Stimulated activated effector memory CD8-positive, alpha-beta T cell treated with anti-CD3 and anti-CD28 coated beads, Interleukin-12 subunit alpha, Interleukin-12 subunit beta, amount 100 ng/mL, for 72 hours (primary cell): ENCODE measurements around the gene SLC16A3.
"Not testable (repeated sequence)": the region's sequence is repeated elsewhere in the genome, so short reads cannot be mapped to it uniquely, and the experiment has no call there.

ENCODE experiments used
- ATAC-seq: fragments of 150-1000 bp; cut with Tn5 transposase; 2 replicates; pipeline ENCODE4 v1.10.0; 2021
- DNase-seq, 2 donors: peaks; one replicate each; pipeline ENCODE4 v3.0.0; 2021 to 2022; ENCODE audit warnings: low spot score in 2 of 2
- H3K27ac Mint-ChIP-seq: one replicate; pipeline ENCODE4 v1.8.0; 2022; ENCODE audit warnings: mild to moderate bottlenecking, mixed read lengths
- H3K36me3 Mint-ChIP-seq: one replicate; pipeline ENCODE4 v1.8.0; 2022; ENCODE audit warnings: mild to moderate bottlenecking, mixed read lengths
- H3K4me1 Mint-ChIP-seq: one replicate; pipeline ENCODE4 v1.8.0; 2022; ENCODE audit warnings: mixed read lengths
- H3K4me3 Mint-ChIP-seq: one replicate; pipeline ENCODE4 v1.8.0; 2022; ENCODE audit warnings: mild to moderate bottlenecking, mixed read lengths
- H3K9me3 Mint-ChIP-seq: one replicate; pipeline ENCODE4 v1.8.0; 2022; ENCODE audit warnings: mixed read lengths

Gene SLC16A3

GRCh38 chr17:82199496-82199895 is 29.3 kb upstream of the SLC16A3 start:
- peaks cover 43% of the 10 kb centered on the region for H3K36me3 Mint-ChIP-seq
- no peaks in the 10 kb centered on the region for H3K9me3 Mint-ChIP-seq
- peaks cover 22% of the 10 kb centered on the region for H3K4me1 Mint-ChIP-seq
- H3K27ac Mint-ChIP-seq: peak overlapping the region; percentile 82
- DNase-seq (no peak), ATAC-seq (no peak)
- no peak overlapping the region for H3K4me3 Mint-ChIP-seq

DNA sequence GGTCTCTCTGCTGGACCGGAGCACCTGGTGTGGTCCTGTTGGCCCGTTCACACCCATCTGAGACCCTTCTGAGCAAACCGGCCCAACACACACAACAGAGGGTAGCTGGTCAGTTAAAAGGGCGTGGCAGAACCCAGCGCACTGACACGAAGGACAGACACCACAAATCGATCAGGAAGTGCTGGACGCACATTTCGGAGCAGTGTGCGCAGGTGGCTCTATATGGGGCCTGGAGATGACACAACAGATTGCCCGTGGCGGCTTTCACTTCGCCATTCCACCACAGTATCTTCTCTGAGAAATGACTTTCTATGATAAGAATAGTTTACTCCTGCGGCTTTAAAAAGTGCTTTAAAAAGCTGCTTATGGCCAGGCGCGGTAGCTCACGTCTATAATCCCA is 28.7 kb upstream of the SLC16A3 start:
- no peak for DNase-seq
- Mint-ChIP-seq H3K4me1 (peaks cover 27% of the 10 kb centered on the region), H3K9me3 (no peaks in the 10 kb centered on the region), H3K4me3 (peak overlapping the region; percentile 11), H3K36me3 (peaks cover 37% of the 10 kb centered on the region), H3K27ac (peak overlapping the region; percentile 82)
- no peak for ATAC-seq

DNA sequence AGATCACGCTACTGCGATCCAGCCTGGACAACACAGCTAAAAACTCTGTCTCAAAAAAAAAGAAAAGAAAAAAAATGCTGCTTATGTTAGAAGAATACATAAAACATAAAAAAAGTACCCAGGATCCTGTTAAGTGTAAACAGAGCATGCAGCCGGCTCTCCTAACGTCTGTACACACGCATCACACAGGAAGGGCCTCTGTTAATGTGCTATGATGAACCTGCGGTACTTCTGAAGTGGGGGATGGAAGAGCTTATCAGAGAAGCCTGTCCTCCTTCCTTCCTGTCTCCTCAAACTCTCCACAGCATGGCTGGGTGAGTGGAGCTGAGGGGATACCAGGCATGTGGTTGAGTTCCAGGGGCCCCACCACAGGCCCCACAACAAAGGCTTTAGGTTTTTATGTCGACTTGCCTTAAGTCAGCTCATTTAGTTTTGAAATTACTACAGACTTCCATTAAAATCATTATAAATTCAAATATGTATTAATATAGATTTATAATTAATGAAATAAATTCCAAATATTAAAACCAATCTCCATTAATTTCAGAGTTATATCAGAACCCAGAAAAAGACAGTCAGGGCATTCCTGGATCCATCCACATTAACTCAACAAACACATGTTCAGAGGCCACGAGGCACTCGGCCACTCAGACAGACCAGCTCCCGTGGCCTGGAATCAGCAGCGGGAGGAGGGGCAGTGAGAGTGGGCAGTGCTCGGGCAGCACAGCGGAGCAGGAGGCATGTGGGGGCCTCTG is 27.9 kb upstream of the SLC16A3 start:
- Mint-ChIP-seq H3K4me3 (peak overlapping the region; percentile 11), H3K27ac (peak overlapping the region; percentile 82), H3K4me1 (peaks cover 35% of the 10 kb centered on the region), H3K9me3 (no peaks in the 10 kb centered on the region), H3K36me3 (peaks cover 30% of the 10 kb centered on the region)
- ATAC-seq (peak; percentile 82), DNase-seq (no peak)

GRCh38 chr17:82201498-82201910 is 27.3 kb upstream of the SLC16A3 start:
- DNase-seq (no peak), ATAC-seq (no peak)
- Mint-ChIP-seq H3K4me1 (peaks cover 41% of the 10 kb centered on the region), H3K36me3 (peaks cover 27% of the 10 kb centered on the region), H3K4me3 (peak overlapping the region; percentile 17), H3K27ac (no peak overlapping the region), H3K9me3 (no peaks in the 10 kb centered on the region)

- Mint-ChIP-seq H3K27ac (no peak overlapping the region), H3K4me1 (peaks cover 46% of the 10 kb centered on the region), H3K4me3 (no peak overlapping the region), H3K9me3 (no peaks in the 10 kb centered on the region), H3K36me3 (peaks cover 12% of the 10 kb centered on the region)
- ATAC-seq: no peak
- no peak for DNase-seq
Measured at GRCh38 chr17:82202981-82203380, 25.9 kb upstream of the SLC16A3 start.

- H3K4me1 Mint-ChIP-seq: peaks cover 44% of the 10 kb centered on the region
- no peak overlapping the region for H3K4me3 Mint-ChIP-seq
- H3K36me3 Mint-ChIP-seq: peaks cover 3% of the 10 kb centered on the region
- ATAC-seq (no peak), DNase-seq (no peak)
- H3K27ac Mint-ChIP-seq: no peak overlapping the region
- H3K9me3 Mint-ChIP-seq: no peaks in the 10 kb centered on the region
Measured at GRCh38 chr17:82203920-82204319, 24.9 kb upstream of the SLC16A3 start.

GRCh38 chr17:82204831-82205719 is 23.8 kb upstream of the SLC16A3 start:
- H3K36me3 Mint-ChIP-seq: no peaks in the 10 kb centered on the region
- H3K9me3 Mint-ChIP-seq: no peaks in the 10 kb centered on the region
- peak overlapping the region; percentile 85 for H3K27ac Mint-ChIP-seq
- peak; percentile 86 for ATAC-seq
- no peak for DNase-seq
- H3K4me1 Mint-ChIP-seq: peaks cover 45% of the 10 kb centered on the region
- peak overlapping the region; percentile 59 for H3K4me3 Mint-ChIP-seq

DNA sequence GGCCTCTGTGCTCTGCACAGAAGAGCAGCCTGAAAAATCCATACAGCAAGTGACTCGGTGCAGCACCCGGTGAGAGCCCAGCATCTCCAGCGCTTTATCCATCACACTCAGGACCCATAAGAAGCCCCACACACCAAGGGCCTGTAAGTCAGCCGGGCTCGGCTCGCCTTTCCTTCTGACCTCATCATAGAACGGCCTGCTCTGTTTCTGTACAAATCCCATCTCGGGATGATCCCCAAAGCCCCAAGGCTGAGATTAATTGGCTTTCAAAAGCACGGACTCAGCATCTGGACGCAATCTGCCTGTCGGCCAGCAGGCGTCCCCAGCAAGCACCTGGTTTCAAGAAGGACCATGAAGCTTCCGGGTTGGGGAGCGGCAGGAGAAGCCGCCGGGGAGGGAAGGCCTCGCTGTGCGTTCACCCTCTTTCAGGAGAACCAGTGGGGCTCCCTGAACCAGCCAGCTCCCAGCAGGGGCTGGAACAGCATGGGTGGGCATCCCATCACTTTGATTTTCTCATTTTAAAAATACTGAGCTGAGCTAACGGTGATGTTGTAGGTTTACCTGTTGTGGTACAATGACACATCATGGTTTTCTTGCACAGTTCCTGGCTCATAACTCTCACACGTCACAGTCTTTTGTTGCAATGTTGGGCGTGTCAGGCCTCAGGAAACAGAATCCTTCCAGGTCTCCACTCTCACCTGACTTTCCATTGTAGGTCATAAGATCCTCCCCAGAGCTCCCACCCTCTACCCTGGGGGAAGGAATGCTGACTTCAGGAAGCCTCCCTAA is 22.9 kb upstream of the SLC16A3 start:
- Mint-ChIP-seq H3K9me3 (no peaks in the 10 kb centered on the region), H3K27ac (peak overlapping the region; percentile 85), H3K4me3 (peak overlapping the region; percentile 59), H3K36me3 (no peaks in the 10 kb centered on the region), H3K4me1 (peaks cover 37% of the 10 kb centered on the region)
- ATAC-seq: peak; percentile 85
- peak; percentile 60 to 90 for DNase-seq

DNA sequence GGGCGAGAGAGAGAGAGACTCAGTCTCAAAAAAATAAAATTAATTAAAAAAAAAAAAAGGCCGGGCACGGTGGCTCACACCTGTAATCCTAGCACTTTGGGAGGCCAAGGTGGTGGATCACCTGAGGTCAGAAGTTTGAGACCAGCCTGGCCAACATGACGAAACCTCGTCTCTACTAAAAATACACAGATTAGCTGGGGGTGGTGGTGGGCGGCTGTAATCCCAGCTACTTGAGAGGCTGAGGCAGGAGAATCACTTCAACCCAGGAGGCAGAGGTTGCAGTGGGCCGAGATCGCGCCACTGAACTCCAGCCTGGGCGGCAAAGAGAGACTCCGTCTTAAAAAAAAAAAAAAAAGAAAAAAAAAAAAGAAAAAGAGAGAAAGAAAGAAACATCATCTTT is 18.2 kb upstream of the SLC16A3 start:
- not testable (repeated sequence) for ATAC-seq, H3K9me3 Mint-ChIP-seq, H3K27ac Mint-ChIP-seq, DNase-seq, H3K4me3 Mint-ChIP-seq
- Mint-ChIP-seq H3K36me3 (peaks cover 23% of the 10 kb centered on the region), H3K4me1 (peaks cover 45% of the 10 kb centered on the region)

- H3K9me3 Mint-ChIP-seq: no peaks in the 10 kb centered on the region
- H3K27ac Mint-ChIP-seq: peak within 1 kb of the TSS; percentile 90
- peak; percentile 73 to 92 for DNase-seq
- H3K36me3 Mint-ChIP-seq: peaks cover 29% of the 10 kb centered on the region
- peaks cover 44% of the 10 kb centered on the region for H3K4me1 Mint-ChIP-seq
- H3K4me3 Mint-ChIP-seq: peak within 1 kb of the TSS; percentile 73
- ATAC-seq: peak; percentile 80
Measured at GRCh38 chr17:82212331-82213250, 16.3 kb upstream of the SLC16A3 start, which contains the start of gene CCDC57. Gene CCDC57, minus strand, starts transcription at chr17:82212842. Its CDS starts 10,898 bp downstream, at chr17:82201944.

- H3K4me3 Mint-ChIP-seq: peak overlapping the region; percentile 73
- peak overlapping the region; percentile 90 for H3K27ac Mint-ChIP-seq
- H3K4me1 Mint-ChIP-seq: peaks cover 42% of the 10 kb centered on the region
- ATAC-seq (peak; percentile 66), DNase-seq (peak; percentile 72 to 87)
- peaks cover 29% of the 10 kb centered on the region for H3K36me3 Mint-ChIP-seq
- H3K9me3 Mint-ChIP-seq: no peaks in the 10 kb centered on the region
Measured at GRCh38 chr17:82213251-82214011, 15.4 kb upstream of the SLC16A3 start.

DNA sequence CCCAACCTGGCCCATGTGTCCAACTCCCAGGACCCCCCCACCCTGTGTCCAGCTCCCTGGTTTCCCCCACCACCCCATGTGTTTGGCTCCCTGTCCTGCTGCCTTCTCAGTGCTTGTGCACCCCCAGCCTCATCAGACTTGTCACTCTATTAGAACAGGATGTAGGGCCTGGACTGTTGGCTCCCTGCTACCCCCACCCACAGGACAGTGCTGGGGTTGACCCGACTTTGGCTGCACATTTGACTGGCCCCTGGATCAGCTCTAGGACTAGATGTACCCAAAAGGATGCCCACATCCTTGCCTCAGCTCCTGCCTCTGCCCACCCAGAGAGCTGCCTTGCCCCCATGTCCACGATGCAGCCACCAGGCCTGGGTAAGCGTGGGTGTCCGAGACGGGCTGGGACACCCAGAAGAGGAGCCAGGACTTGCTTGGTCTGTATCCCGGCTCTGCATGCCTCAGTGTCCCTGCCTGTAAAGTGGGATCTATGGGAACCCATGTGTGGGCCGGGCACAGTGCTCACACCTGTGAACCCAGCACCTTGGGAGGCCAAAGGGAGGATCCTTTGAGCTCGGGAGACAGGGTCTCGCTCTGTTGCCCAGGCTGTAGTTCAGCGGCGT is 14.7 kb upstream of the SLC16A3 start:
- no peak for DNase-seq
- H3K4me1 Mint-ChIP-seq: peaks cover 41% of the 10 kb centered on the region

More for the DNA sequence above, 14.7 kb upstream of the SLC16A3 start:
- peak overlapping the region; percentile 73 for H3K4me3 Mint-ChIP-seq
- no peaks in the 10 kb centered on the region for H3K9me3 Mint-ChIP-seq
- ATAC-seq: no peak
- peak overlapping the region; percentile 90 for H3K27ac Mint-ChIP-seq
- H3K36me3 Mint-ChIP-seq: peaks cover 29% of the 10 kb centered on the region
